ENCODE results near the gene PPP1R14D. TPM values are rescaled to one million over a fixed set of nuclear protein-coding genes. Genes with fewer than 3 reads are reported as not detected.
A peak's percentile ranks its signal among the peaks of the same experiment; 100 is the strongest.

Gene PPP1R14D
- total RNA-seq, 4 donors from 2014 or later, result not detected

GRCh38 chr15:40845511-40846284, 17.2 kb upstream of the PPP1R14D start:
- intact Hi-C loops (cut with DNase I), result no loop called here
- Histone ChIP-seq H3K36me3 (no peaks in the 10 kb centered on the region), H3K27me3 (no peaks in the 10 kb centered on the region), H3K9me3 (no peaks in the 10 kb centered on the region), H3K27ac (peak overlapping the region; percentile 63 to 90 (median 71)), H3K4me3 (replicated peaks in 1 of 3) (peak overlapping the region in 1 of 3 donors; percentile 20), H3K4me1 (peaks cover 22 to 29% of the 10 kb centered on the region in 2 donors)
- WGBS, 2 donors, result 63 to 65% methylated on average over 7 of the region's 8 CpGs
- no peak for TF ChIP-seq CTCF (IDR thresholded peaks at IDR 0.05)
- no peak for TF ChIP-seq POLR2A (IDR thresholded peaks at IDR 0.05)
- DNase-seq, result peak; percentile 62 to 74

- peak in 1 of 2 donors; percentile 12 for DNase-seq
- no peak for TF ChIP-seq CTCF (IDR thresholded peaks at IDR 0.05)
- TF ChIP-seq POLR2A (IDR thresholded peaks at IDR 0.05), result no peak
- H3K27me3 ChIP-seq, result no peaks in the 10 kb centered on the region
- H3K4me1 ChIP-seq, result peaks cover 22 to 29% of the 10 kb centered on the region in 2 donors
- H3K27ac ChIP-seq, result peak overlapping the region; percentile 47 to 90 (median 71)
- no peaks in the 10 kb centered on the region for H3K36me3 ChIP-seq
- intact Hi-C loops (cut with DNase I), result no loop called here
- peak overlapping the region; percentile 50 to 62 (median 57) for H3K4me3 ChIP-seq (replicated peaks in 1 of 3)
- 31 to 33% methylated on average over 12 of the region's 12 CpGs for WGBS, 2 donors
- H3K9me3 ChIP-seq, result no peaks in the 10 kb centered on the region
These were observed 16.5 kb upstream of the PPP1R14D start for GRCh38 chr15:40845036-40845435.

- H3K4me3 ChIP-seq (replicated peaks in 1 of 3), result peak overlapping the region; percentile 50 to 62 (median 57)
- peaks cover 22 to 29% of the 10 kb centered on the region in 2 donors for H3K4me1 ChIP-seq
- no peaks in the 10 kb centered on the region for H3K36me3 ChIP-seq
- TF ChIP-seq POLR2A (IDR thresholded peaks at IDR 0.05) (no peak), CTCF (IDR thresholded peaks at IDR 0.05) (no peak)
- H3K27ac ChIP-seq, result peak overlapping the region; percentile 47 to 90 (median 68)
- no peaks in the 10 kb centered on the region for H3K27me3 ChIP-seq
- DNase-seq, result peak; percentile 51
- 2 to 3% methylated on average over 14 to 22 of the region's 28 CpGs for WGBS, 2 donors
- no peaks in the 10 kb centered on the region for H3K9me3 ChIP-seq
- intact Hi-C loops (cut with DNase I), result no loop called here
These were observed 16.2 kb upstream of the PPP1R14D start for GRCh38 chr15:40844696-40845030.

- H3K9me3 ChIP-seq, result no peaks in the 10 kb centered on the region
- peak within 1 kb of the TSS; percentile 47 to 90 (median 68) for H3K27ac ChIP-seq
- intact Hi-C loops (cut with DNase I), result no loop called here
- no peaks in the 10 kb centered on the region for H3K27me3 ChIP-seq
- no peaks in the 10 kb centered on the region for H3K36me3 ChIP-seq
- no peak for TF ChIP-seq CTCF (IDR thresholded peaks at IDR 0.05)
- TF ChIP-seq POLR2A (IDR thresholded peaks at IDR 0.05), result peak in 1 of 2 donors; percentile 75
- peak; percentile 79 to 82 for DNase-seq
- WGBS, 2 donors, result 2% methylated on average over 23 of the region's 89 CpGs; no CpG with 5 or more reads in 1 of the 2 donors
- peaks cover 22 to 29% of the 10 kb centered on the region in 2 donors for H3K4me1 ChIP-seq
- peak within 1 kb of the TSS; percentile 50 to 62 (median 57) for H3K4me3 ChIP-seq (replicated peaks in 1 of 3)
These were observed 15.6 kb upstream of the PPP1R14D start, which contains the start of gene SPINT1 for GRCh38 chr15:40843885-40844695. Gene SPINT1, plus strand, starts transcription at chr15:40844048. Its CDS starts 507 bp downstream, at chr15:40844555.

All from thyroid gland (tissue), 4 donors.